Thyroid gland (tissue), 4 donors: Measurements from ENCODE around the gene SPEF2.

Source experiments
- POLR2A ChIP-seq, 2 donors: fragments of 450-650 bp; IDR thresholded peaks; one replicate each; pipeline ENCODE4 v1.6.1; 2017; ENCODE audit warnings: antibody characterized with exemption in 2 of 2, mild to moderate bottlenecking in 2 of 2, moderate library complexity in 1 of 2
- TF ChIP-seq, protein P1 (sequence below), 6 experiments: fragments of 200-600 bp in 3 of 6; fragments of 450-650 bp in 3 of 6; sonication (generic) in 3 of 6; IDR thresholded peaks; one replicate each; pipeline ENCODE4 v1.5.1; 2016 to 2019; ENCODE audit warnings: antibody characterized with exemption in 6 of 6, mild to moderate bottlenecking in 2 of 6, inconsistent platforms in 1 of 6, moderate library complexity in 1 of 6

DNA sequence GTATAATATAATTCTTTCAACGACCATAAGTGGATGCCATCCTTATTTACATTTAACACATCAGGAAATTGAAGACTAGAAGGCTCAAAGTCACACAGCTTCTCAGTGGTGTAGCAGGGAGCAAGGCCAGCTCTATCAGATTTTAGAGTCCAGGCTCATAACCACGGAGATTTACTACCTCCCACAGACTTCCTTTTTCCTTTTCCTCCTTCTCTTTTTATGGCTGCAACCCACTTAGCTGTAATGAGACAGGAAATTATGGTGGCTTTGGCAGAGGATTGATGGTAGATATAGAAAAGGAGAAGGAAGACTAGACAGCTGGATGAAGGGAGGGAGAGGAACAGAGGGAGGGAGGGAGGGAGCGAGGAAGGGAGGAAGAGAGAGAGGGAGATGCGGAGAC, 47.4 kb downstream of the SPEF2 start:
- no peak for TF ChIP-seq POLR2A (IDR thresholded peaks at IDR 0.05)
- TF ChIP-seq, protein P1, sequence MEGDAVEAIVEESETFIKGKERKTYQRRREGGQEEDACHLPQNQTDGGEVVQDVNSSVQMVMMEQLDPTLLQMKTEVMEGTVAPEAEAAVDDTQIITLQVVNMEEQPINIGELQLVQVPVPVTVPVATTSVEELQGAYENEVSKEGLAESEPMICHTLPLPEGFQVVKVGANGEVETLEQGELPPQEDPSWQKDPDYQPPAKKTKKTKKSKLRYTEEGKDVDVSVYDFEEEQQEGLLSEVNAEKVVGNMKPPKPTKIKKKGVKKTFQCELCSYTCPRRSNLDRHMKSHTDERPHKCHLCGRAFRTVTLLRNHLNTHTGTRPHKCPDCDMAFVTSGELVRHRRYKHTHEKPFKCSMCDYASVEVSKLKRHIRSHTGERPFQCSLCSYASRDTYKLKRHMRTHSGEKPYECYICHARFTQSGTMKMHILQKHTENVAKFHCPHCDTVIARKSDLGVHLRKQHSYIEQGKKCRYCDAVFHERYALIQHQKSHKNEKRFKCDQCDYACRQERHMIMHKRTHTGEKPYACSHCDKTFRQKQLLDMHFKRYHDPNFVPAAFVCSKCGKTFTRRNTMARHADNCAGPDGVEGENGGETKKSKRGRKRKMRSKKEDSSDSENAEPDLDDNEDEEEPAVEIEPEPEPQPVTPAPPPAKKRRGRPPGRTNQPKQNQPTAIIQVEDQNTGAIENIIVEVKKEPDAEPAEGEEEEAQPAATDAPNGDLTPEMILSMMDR (IDR thresholded peaks at IDR 0.05): no peak
